Measurements from ENCODE around the gene AREL1. TPM values are rescaled to one million over a fixed set of nuclear protein-coding genes. Genes with fewer than 3 reads are reported as not detected.
"Not testable (repeated sequence)": the region's sequence is repeated elsewhere in the genome, so short reads cannot be mapped to it uniquely, and the experiment has no call there.

AREL1 gene, protein sequence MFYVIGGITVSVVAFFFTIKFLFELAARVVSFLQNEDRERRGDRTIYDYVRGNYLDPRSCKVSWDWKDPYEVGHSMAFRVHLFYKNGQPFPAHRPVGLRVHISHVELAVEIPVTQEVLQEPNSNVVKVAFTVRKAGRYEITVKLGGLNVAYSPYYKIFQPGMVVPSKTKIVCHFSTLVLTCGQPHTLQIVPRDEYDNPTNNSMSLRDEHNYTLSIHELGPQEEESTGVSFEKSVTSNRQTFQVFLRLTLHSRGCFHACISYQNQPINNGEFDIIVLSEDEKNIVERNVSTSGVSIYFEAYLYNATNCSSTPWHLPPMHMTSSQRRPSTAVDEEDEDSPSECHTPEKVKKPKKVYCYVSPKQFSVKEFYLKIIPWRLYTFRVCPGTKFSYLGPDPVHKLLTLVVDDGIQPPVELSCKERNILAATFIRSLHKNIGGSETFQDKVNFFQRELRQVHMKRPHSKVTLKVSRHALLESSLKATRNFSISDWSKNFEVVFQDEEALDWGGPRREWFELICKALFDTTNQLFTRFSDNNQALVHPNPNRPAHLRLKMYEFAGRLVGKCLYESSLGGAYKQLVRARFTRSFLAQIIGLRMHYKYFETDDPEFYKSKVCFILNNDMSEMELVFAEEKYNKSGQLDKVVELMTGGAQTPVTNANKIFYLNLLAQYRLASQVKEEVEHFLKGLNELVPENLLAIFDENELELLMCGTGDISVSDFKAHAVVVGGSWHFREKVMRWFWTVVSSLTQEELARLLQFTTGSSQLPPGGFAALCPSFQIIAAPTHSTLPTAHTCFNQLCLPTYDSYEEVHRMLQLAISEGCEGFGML
- 10 to 100 TPM in 11 of 12 donors, not detected in 1; 15.4 to 25.0 (median 19.9) TPM for polyA plus RNA-seq (ENCODE audit: insufficient read length in 12 of 12)
- long read RNA-seq, donor 1, full-length matches to known transcripts = 2 of 2 reads
- long read RNA-seq, donor 1, partial matches to known transcripts = 0 of 2 reads
- long read RNA-seq, donor 1, other reads (novel, unspliced or antisense) = 0 of 2 reads
- long read RNA-seq, donor 2 = 0 reads
- long read RNA-seq, donor 3, partial matches to known transcripts = 17 of 17 reads
- long read RNA-seq, donor 3, other reads (novel, unspliced or antisense) = 0 of 17 reads
- long read RNA-seq, donor 4 = 0 reads
- long read RNA-seq, donor 5, full-length matches to known transcripts = 1 of 33 reads
- long read RNA-seq, donor 5, partial matches to known transcripts = 32 of 33 reads
- long read RNA-seq, donor 5, other reads (novel, unspliced or antisense) = 0 of 33 reads
- long read RNA-seq, donor 6 = 0 reads
- long read RNA-seq, donor 7 = 0 reads
- long read RNA-seq, donor 8, full-length matches to known transcripts = 1 of 1 reads
- long read RNA-seq, donor 8, partial matches to known transcripts = 0 of 1 reads
- long read RNA-seq, donor 8, other reads (novel, unspliced or antisense) = 0 of 1 reads
- long read RNA-seq, donor 9 = 0 reads
- long read RNA-seq, donor 10 = 0 reads
- long read RNA-seq, donor 11, full-length matches to known transcripts = 1 of 1 reads
- long read RNA-seq, donor 11, partial matches to known transcripts = 0 of 1 reads
- long read RNA-seq, donor 11, other reads (novel, unspliced or antisense) = 0 of 1 reads

DNA sequence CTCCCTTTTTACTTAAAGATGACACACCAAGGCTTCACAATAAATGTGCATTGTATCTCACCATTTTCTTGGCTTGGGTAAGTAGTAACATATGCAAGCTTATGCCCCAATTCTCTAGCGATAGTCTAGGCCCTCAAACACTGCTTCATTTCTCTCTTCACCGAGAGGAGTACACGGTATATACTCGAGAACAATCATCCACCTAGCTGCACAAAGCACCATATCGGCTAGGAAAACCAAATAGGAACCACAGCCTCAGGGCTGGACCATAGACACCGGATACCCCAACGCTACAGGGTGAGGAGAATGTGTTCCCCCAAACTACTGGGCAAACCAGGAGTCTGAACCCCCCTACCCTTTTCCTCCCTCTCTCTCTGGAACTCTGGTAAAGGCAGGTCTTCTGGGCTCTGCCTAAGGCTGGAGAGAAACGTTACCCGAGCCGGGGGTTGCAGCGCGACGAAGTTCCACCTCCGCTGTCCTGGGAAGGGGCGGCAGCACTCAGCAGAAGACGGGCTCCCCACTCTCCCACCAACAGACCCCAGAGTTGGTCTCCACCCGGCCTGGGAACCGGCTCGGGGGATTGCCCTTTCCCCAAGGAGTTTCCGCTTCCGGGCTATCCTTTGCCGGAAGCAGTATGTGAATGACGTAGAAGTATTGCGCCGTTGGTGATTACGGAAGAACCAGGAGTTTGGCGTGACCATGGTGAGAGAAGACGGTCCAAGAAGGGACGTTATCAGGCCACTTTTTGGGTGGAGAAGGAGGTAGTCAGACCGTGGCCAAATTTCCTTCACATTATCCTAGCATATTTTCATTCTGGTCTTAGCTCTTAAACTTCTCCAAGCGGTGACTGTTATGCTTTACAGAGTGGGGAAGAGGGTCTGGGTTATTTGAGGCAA, at the start of gene AREL1, which contains the start of gene FCF1:
TSS of gene AREL1 (minus strand) at position 582 of the 896 bp plus-strand sequence. CDS start 27,465 bp downstream, outside the sequence.
TSS of gene FCF1 (plus strand) at position 646 of the 896 bp plus-strand sequence. CDS start at position 700, 54 bp downstream.
- DNase-seq = peak; percentile 93

- not testable (repeated sequence) for DNase-seq
Observed at GRCh38 chr14:74758505-74758904, 45.6 kb upstream of the AREL1 start.

DNA sequence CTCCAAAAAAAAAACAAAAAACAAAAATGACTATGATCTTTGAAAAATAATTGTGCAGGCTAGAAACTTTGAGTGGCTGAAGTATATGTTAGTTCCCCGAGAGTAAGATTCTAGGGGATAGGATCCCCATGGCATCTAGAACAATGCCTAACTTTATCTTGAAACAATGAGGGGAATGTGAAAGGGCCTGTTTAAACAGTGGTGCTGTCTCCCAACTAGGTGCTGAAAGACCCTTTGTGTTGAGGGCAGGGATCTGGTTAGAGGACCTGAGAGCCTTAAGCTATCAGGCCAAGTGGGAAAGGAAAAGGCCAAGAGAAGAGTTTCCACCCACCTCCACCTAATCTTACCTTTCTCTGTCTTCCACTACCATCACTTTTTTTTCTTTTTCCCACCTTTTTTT, 43.4 kb upstream of the AREL1 start:
- DNase-seq = no peak

- DNase-seq = no peak
Observed at GRCh38 chr14:74754899-74755298, 42.0 kb upstream of the AREL1 start.

GRCh38 chr14:74754157-74754556, 41.3 kb upstream of the AREL1 start:
- DNase-seq = no peak

GRCh38 chr14:74747237-74747636, 34.4 kb upstream of the AREL1 start:
- no peak for DNase-seq

GRCh38 chr14:74739293-74740030, 26.6 kb upstream of the AREL1 start:
- no peak for DNase-seq

DNA sequence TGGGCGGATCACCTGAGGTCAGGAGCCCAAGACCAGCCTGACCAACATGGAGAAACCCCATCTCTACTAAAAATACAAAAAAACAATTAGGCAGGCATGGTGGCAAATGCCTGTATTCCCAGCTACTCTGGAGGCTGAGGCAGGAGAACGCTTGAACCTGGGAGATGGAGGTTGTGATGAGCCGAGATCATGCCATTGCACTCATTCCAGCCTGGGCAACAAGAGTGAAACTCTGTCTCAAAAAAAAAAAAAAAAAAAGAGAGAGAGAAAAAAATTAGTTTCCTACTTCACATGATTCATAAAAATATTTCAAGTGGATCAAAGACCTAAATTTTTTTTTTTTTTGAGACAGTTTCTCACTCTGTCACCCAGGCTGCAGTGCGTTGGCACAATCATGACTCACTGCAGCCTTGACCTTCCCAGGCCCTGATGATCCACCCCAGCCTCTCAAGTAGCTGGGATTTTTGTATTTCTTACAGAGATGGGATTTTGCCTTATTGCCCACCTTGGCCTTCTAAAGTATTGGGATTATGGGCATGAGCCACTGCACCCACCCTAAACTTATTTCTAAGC, 25.0 kb upstream of the AREL1 start:
- DNase-seq = no peak

GRCh38 chr14:74735125-74735524, 22.2 kb upstream of the AREL1 start:
- DNase-seq = no peak

DNA sequence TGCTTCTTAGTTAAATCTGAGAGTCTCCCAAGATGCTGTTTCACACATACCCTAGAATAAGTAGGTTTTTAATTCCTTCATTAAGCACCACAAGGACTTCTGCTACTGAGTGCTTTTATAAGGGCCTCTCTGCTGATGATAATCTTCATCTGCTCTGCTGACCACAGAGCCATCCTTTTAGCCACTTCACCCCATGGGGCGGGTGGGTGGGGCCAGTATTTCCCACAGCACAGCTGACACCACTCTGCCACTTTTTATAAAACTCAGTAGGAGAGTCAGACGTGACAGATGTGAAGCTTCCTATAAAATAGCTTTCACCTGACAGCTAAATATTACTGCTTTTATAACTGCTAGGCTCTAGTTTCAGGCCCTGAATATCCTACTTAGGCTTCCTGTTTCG, 20.3 kb upstream of the AREL1 start:
- DNase-seq = no peak

DNA sequence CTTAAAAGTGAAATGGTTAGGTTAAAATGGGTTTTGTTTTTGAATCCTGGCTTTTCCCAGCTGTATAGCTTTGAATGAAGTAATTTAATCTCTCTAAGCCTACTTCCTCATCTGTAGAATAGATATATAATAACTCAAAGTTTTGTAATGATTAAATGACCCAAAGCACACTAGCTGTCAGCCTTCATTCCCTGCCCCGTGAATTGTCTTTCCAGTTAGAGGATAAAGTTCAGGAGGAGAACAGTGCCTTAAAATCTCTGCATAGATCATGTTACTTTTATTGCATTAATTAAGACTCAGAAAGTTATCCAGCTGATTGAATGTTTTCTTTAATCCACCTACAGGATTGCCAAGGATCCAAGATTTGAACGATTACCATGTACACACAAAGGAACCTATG, 19.5 kb upstream of the AREL1 start:
- no peak for DNase-seq

DNA sequence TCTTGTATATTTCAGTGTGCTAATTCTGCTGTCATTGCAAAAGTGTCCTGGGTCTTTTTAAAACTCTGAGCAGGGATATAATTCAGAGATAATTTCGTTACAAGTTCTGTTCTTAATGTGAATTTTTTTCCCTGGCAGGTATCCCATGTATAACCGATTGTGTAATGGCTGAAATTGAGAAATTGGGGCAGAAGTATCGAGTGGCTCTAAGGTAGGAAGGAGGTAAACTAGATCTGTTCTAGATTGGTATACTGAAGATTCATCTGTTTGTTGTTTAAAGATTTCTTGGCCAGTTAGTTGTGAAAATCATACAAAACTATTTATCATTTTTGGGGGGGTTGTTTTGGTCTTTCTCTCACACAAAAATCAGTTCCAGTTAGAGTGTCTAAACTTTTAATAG, 10.3 kb upstream of the AREL1 start:
- DNase-seq = no peak

GRCh38 chr14:74720526-74720925, 7.6 kb upstream of the AREL1 start:
- DNase-seq = no peak

GRCh38 chr14:74713395-74713735, 485 bp upstream of the AREL1 start:
- DNase-seq = no peak

GRCh38 chr14:74711651-74712050, 1.2 kb downstream of the AREL1 start:
- DNase-seq = no peak

- DNase-seq = no peak
Observed at GRCh38 chr14:74710480-74710879, 2.4 kb downstream of the AREL1 start.

DNA sequence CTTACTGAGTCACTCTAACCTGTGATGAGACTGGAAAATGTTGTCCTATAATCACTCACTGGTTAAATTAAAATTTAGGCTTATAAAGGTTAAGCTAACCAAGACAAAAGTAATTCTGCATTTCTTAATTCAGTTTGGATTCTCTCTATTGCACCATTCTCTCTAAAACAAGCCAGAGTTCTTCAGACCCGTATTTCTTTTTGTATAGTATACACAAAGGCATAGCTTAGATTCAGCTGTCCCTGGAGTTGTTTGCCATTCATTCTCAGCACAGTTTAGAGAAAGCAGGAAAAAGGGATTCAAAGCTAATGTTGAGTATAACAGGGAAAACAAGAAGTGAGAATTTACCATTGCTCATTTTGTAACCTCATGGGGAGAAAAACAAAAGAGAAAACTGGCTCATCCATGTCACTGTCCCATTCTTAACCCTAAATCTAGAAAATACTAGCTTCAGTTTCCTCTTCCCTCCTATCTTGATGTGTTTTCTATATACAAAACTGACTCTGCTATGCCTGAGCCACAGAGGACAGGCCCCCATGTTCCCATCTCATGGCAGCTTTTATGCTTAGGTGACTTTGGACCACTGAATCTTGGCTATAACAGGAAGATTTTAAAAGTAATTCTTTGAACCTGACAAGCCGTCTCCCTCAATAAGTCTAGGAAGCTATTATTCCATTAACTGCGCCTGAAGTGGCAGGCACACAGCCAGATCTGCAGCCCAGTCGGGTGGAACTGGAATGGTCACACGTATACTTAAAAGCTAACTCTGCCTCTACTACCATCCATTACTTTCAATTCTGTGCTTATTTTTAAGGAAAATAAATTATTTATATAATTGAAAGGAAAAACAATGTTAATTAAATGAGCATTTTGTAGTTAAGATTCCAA, 7.0 kb downstream of the AREL1 start:
- no peak for DNase-seq

DNA sequence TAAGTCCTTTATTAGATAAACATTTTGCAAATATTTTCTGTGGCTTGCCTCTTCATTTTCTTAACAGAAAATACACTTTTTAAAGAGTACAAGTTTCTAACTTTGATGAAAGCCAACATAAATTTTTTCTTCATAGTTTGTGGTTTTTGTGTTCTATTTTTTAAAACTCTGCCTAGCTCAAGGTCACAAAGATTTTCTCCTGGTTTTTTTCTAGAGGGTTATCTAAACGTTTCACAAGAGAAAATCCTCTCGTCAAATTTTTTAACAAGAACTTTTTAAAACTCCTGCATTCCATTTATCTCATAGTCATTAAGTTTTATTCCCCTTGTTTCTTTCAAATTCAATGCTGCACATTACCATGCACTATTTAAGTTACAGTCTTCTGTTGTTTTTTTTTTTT, 8.2 kb downstream of the AREL1 start:
- DNase-seq = no peak

All from muscle of arm (tissue), 14 donors.